Measurements from ENCODE around the gene AIF1L. TPM values are rescaled to one million over a fixed set of nuclear protein-coding genes. Genes with fewer than 3 reads are reported as not detected.

Gene AIF1L
- polyA plus RNA-seq, 3 donors = not detected

GRCh38 chr9:131062969-131063368, 33.4 kb upstream of the AIF1L start:
- H3K9me3 Mint-ChIP-seq = no peaks in the 10 kb centered on the region
- H4K20me1 ChIP-seq (ENCODE audit: insufficient read depth, low read length) = no peaks in the 10 kb centered on the region
- H3K27ac Mint-ChIP-seq = no peak overlapping the region
- peaks cover 2% of the 10 kb centered on the region for H3K4me1 Mint-ChIP-seq
- no peak overlapping the region for H3K27ac ChIP-seq (ENCODE audit: low read depth in 1 of 2, low read length in 2 of 2)
- H3K79me2 ChIP-seq (ENCODE audit: insufficient read depth, low read length) = no peaks in the 10 kb centered on the region
- no peak overlapping the region for H3K4me2 ChIP-seq (replicated peaks; ENCODE audit: extremely low read depth, low read length, poor library complexity, severe bottlenecking)
- H3K4me1 ChIP-seq (ENCODE audit: control insufficient read depth in 1 of 2, insufficient read depth in 2 of 2, low read length in 2 of 2) = no peaks in the 10 kb centered on the region
- H3K36me3 ChIP-seq (replicated peaks in 1 of 2; ENCODE audit: control insufficient read depth in 1 of 2, insufficient read depth in 2 of 2, low read length in 2 of 2) = no peaks in the 10 kb centered on the region
- H3K9ac ChIP-seq (ENCODE audit: insufficient read depth, low read length, poor library complexity, severe bottlenecking) = no peak overlapping the region
- no peak overlapping the region for H3K4me3 ChIP-seq (replicated peaks in 1 of 3; ENCODE audit: low read depth in 2 of 3, low read length in 3 of 3)
- no peaks in the 10 kb centered on the region for H3K27me3 ChIP-seq (ENCODE audit: control insufficient read depth in 2 of 2, insufficient read depth in 2 of 2, low read length in 2 of 2)
- no peak for TF ChIP-seq CTCF (IDR thresholded peaks at IDR 0.05)
- WGBS (ENCODE audit: insufficient coverage) = 88% methylated on average over 4 of the region's 9 CpGs
- no peak overlapping the region for H3K4me3 Mint-ChIP-seq
- H3K9me3 ChIP-seq (replicated peaks in 1 of 2; ENCODE audit: control insufficient read depth in 1 of 2, insufficient read depth in 1 of 2, low read length in 2 of 2) = no peaks in the 10 kb centered on the region
- no peak for DNase-seq
- no peak overlapping the region for H2AFZ ChIP-seq (ENCODE audit: insufficient read depth, low read depth, low read length, poor library complexity, severe bottlenecking)
- H3K36me3 Mint-ChIP-seq = no peaks in the 10 kb centered on the region
- peaks cover 0 to 9% (median 3%) of the 10 kb centered on the region in 3 donors for H3K27me3 Mint-ChIP-seq (ENCODE audit: low read depth in 3 of 3)
- intact Hi-C loops (cut with micrococcal nuclease) = no loop called here

GRCh38 chr9:131065599-131065998, 30.7 kb upstream of the AIF1L start:
- H3K27ac ChIP-seq (ENCODE audit: low read depth in 1 of 2, low read length in 2 of 2) = no peak overlapping the region
- no peak overlapping the region for H3K9ac ChIP-seq (ENCODE audit: insufficient read depth, low read length, poor library complexity, severe bottlenecking)
- Mint-ChIP-seq H3K4me1 (no peaks in the 10 kb centered on the region), H3K9me3 (no peaks in the 10 kb centered on the region), H3K36me3 (no peaks in the 10 kb centered on the region), H3K27ac (no peak overlapping the region), H3K27me3 (ENCODE audit: low read depth in 3 of 3) (peaks cover 0 to 9% (median 3%) of the 10 kb centered on the region in 3 donors), H3K4me3 (no peak overlapping the region)
- H3K4me1 ChIP-seq (ENCODE audit: control insufficient read depth in 1 of 2, insufficient read depth in 2 of 2, low read length in 2 of 2) = no peaks in the 10 kb centered on the region
- H3K4me2 ChIP-seq (replicated peaks; ENCODE audit: extremely low read depth, low read length, poor library complexity, severe bottlenecking) = no peak overlapping the region
- DNase-seq = no peak
- H3K79me2 ChIP-seq (ENCODE audit: insufficient read depth, low read length) = no peaks in the 10 kb centered on the region
- no peak for TF ChIP-seq CTCF (IDR thresholded peaks at IDR 0.05)
- H3K9me3 ChIP-seq (replicated peaks in 1 of 2; ENCODE audit: control insufficient read depth in 1 of 2, insufficient read depth in 1 of 2, low read length in 2 of 2) = no peaks in the 10 kb centered on the region
- H3K27me3 ChIP-seq (ENCODE audit: control insufficient read depth in 2 of 2, insufficient read depth in 2 of 2, low read length in 2 of 2) = no peaks in the 10 kb centered on the region
- H3K4me3 ChIP-seq (replicated peaks in 1 of 3; ENCODE audit: low read depth in 2 of 3, low read length in 3 of 3) = no peak overlapping the region
- H3K36me3 ChIP-seq (replicated peaks in 1 of 2; ENCODE audit: control insufficient read depth in 1 of 2, insufficient read depth in 2 of 2, low read length in 2 of 2) = no peaks in the 10 kb centered on the region
- no peak overlapping the region for H2AFZ ChIP-seq (ENCODE audit: insufficient read depth, low read depth, low read length, poor library complexity, severe bottlenecking)
- H4K20me1 ChIP-seq (ENCODE audit: insufficient read depth, low read length) = no peaks in the 10 kb centered on the region
- intact Hi-C loops (cut with micrococcal nuclease) = no loop called here
- WGBS (ENCODE audit: insufficient coverage) = 96% methylated on average over 5 of the region's 7 CpGs
